ENCODE measurements around the gene FNDC5.

FNDC5 gene

GRCh38 chr1:32883338-32884031 lies 12.8 kb upstream of the FNDC5 start:
- no peak for DNase-seq

GRCh38 chr1:32881871-32882850 lies 11.4 kb upstream of the FNDC5 start:
- DNase-seq, result no peak

DNA sequence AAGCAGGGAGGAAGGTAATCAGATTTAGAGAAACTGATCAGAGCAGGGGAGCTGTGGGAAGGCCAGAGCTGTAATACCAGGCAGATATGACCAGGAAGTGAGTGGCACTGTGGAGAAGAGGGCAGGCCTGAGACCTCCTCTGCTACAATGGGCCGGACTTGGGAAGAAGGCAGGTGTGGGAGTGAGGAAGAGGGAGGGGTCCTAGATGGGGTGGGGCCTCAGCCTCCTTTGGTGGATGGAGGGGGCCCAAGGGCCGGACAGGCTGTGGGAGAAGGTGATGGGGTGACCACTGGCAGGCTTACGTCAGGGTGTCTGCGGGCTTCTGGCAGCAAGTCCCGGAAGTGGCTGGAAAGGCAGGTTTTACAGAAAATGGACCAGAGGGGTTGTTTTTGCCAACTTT lies 10.6 kb upstream of the FNDC5 start:
- no peak for DNase-seq

DNA sequence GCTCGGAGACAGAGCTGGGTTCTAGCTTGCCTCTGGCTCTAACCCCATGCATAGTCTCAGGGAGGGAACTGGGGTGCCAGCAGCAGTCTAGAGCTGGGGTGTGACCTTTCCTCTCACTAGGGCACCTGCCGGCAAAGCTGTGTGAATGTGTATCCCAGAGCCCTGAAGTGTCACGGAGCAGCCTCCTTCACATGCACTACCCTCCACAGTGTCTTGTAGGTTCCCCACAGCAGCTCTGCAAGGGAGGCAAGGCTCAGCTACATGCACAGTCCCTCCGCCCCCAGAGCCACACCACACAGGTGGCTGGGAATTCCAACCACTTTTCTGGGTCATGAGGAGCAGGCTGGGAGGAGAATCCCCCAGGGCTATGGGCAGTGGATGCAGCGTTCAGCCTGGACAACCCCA lies 7.9 kb upstream of the FNDC5 start:
- DNase-seq, result no peak

DNA sequence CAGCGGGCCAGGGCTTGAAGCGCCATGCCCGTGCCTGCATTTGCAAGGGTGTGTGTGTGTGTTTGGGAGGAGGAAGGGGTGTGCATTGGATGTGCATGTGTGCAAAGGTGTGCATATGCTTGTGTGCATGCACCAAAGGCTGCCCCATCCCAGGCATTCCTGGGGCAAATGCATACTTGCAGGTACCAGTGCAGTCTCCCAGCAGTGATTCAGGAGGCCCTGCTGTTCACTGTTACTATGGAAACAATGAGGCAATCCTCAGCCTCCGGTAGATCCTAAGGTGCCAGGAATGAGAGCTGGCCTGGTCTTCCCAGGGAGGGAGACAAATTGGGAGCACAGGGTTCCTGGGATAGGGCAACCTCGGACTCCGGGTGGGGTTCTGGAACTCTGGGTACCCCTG lies 7.5 kb upstream of the FNDC5 start:
- peak; percentile 69 for DNase-seq

DNA sequence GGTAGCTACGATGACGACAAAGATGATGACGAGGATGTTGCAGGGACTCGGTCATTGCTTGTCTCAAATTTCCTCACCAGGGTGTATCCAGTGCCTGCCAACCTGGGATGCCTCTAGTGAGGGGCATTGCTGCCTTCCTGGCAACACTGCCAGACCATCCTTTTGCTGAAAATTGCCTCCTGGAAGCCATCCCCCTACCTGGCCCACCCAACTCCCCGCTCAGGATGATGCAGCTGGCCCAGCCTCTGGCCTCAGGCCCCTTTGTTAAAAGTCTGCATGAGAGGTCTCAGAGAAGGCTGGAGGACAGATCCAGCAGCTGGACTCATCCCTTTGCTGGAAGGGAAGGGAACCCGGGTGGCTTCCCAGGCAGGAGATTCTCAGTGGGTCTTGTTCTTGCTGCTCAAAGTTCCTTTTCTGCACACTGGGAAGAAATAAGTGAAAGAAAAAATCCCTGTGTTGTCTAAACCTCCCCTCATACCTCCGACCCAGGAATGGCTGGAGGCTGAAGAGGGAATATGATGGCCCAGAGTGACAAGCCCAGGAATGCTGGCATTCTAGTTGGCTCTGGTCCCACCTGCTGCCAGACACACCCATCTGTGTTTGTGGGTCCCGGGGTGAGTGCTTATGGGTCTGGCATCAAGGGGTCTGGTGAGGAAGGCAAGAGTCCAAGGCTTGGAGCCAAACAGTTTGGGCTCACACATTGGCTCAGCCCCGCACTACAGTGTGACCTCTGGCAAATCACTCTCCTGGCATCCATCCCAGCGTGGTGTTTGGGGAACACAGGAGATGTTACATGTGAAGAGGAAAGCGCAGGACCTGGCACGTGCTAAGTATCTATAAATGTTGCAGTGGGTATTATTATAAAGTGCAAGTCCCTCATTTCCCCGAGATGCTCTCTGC lies 6.7 kb upstream of the FNDC5 start:
- no peak for DNase-seq

DNA sequence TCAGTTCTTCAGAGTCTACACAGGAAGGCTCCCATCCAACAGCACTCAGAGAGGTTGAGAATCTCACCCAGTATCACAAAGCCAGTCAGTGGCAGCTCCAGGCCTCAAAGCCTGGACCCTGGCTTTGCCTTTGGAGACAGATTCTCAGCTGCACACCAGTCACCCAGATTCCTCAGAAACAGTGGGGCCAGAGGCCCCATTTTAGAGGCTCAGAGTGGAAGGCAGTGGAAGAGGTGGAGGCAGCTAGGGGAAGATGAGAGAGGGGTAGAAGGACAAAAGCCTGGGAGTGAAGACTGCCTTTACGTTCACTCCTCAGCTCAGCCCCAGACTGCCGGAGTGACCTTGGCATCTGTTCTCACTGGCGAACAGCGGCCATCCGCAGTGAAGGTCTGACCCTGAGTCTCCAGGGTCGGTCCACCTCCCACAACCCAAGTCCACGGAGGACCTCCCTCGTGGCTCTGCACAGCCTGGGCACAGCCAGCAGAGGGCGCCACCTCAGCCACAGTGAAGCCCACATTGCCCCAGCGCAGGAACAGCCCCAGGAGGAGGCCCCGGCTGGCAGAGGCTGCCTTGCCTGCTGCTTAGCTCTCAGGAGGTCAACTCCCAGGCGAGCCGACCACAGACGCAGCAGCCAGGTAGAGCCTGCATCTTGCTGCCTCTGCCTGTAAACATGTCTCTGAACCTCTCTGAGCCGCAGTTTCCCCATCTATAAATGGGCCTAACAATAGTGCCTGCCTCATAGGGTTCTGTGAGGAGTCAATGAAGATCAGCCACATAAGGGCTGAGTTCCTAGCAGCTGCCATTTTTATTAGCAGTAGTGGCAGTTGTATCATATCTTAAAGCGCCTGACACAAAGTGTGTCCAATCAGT lies 5.9 kb upstream of the FNDC5 start:
- DNase-seq, result peak; percentile 78

DNA sequence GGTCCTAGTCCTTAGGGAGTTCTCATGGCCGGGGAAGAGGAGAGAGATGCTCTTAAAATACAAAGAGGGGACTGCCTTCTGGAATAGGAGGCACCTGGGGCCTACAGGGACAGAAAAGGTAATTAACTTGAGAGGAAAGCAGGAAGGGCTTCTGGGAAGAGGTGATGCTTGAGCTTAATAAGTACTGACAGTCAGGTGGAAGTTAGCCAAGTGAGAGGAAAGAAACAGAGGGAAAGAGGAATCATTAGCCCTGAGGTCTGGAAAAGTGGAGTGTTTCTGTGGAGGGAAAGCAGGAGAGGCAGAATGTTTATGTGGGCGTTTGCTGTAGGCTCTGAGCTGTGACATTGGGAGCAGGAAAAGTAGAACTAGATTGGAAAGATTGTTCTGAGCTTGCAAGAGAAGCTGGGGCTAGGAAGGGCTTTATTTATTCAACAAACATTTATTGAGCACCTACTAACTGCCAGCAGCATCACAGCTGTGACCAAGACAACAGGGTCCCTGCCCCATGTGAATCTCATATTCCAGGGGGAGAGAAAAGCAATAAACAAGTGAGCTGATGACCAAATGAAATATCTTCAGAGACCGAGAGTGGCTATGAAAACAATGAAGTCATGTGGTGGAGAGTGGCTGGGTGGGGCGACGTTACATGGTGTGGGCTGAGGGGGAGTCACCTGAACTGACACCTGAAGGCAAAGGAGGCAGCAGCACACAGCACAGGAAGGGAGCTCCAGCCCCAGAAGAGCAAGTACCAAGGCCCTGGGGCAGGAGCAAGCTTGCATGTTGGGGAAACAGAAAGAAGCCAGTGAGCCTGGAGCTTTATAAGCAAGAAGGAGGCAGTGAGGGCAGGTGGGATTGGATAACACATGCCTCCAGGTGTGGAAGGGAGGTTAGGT lies 4.4 kb upstream of the FNDC5 start:
- DNase-seq, result no peak

DNA sequence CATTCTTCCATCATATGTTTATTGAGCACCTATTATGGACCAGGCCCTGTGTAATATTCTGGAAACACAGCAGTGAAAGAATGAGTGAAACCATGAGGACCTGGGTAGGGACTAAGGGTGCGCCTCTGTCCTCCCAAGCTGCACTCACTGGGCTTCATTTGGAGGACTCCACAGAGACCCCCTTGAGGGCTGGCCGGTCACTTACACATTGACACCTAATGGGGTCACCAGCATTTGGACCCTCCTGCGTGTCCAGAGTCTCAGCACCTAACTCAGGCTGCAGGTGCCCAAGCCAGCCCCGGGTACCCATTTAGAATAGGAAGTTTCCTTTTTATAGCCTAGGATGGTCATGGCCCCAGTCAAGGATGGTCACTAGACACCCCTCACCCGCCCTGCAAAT lies 2.8 kb upstream of the FNDC5 start:
- DNase-seq, result no peak

GRCh38 chr1:32872192-32872460 lies 1.4 kb upstream of the FNDC5 start:
- DNase-seq, result peak; percentile 40

DNA sequence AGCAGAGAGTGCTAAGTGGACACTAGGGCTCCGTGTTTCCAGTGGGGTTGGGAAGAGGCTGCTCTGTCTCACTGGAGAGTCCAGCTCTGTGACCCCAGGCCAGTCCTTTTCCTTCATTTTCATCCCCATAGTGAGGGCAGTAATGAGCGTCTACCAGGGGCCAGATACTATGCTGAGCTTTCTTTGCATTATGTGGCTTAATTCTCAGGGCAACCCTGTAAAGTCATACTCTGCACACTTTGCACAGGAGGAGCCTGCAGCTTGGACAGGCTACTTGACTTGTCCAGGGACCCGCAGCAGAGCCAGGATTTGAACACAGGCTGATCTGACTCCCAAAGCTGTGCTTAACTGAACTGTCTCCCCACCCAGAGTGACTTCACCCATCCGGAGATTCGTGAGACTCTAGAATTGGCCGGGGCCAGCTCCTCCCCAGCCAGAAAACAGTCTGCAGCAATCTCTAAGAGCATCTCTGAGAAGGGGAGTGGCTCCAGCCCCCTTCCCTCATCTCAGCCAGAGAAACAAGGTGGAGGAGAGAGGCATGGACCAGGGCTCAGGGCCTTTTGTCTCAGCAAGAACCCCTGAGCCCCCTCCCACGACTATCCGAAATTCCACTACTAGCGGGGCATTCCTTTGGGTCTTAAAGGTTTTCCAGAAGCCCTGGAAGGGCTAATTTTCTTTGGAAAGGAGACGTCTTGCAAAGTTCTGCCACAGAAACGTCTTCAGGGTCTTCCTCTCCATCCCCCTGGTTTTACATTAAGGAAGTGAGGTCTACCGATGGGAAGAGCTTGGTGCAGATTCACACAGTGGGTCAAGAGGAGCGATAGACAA lies 866 bp upstream of the FNDC5 start:
- DNase-seq, result peak; percentile 52

GRCh38 chr1:32869923-32870614 lies 643 bp downstream of the FNDC5 start:
- no peak for DNase-seq

DNA sequence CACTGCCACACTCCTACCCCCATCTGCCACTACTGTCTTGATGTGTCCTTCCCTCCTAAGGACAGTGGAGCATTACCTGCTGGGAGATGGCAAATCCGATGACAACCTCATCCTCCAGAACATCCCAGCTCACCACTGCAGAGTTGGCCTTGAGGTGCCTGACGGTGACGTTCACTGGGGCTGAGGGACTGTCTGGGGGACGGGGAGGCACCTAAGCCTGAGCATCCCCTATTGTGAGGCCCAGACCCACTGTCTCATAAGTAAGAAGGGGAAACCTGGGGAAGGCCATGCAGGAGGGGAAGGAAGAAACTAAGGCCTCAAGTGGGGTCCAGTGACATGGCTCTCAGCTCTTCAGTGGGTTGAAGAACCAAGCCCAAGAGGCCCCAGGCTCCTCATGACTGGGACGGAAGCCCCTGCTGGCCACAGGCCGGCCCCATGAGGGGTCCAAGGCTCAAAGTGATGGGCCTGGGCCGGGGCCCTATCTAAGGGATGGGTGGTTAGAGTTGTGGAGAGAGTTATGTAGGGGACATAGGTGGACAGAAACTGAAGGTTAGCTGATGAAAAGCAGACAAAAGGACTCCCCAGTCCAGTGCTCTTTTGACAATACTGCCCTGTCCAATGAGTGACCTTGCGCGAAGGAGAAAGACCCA lies 1.8 kb downstream of the FNDC5 start:
- DNase-seq, result no peak

GRCh38 chr1:32868085-32868484 lies 2.6 kb downstream of the FNDC5 start:
- no peak for DNase-seq

- no peak for DNase-seq
Observed at GRCh38 chr1:32867671-32868070, 3.0 kb downstream of the FNDC5 start.

DNA sequence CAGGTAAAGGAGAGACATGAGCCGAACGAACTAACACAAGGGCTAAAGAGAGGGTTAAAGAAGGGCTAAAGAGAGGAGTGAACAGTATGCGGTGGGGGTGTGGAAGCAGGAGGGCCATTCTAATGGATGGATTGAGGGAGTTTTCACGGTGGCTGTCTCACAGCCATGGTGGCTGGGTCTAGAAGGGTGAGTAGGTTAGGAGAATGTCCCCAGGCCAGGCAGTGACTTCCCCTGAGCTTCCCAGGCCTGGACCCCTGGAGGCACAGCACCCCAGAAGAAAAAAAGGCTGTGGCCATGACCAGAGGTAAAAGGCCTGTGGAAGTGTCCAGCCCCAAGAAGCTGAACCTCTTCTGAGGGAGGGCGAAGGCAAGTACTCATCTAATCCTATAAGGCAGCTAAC lies 3.6 kb downstream of the FNDC5 start:
- DNase-seq, result no peak

- no peak for DNase-seq
Observed at GRCh38 chr1:32865639-32866405, 4.9 kb downstream of the FNDC5 start.

- no peak for DNase-seq
Observed at GRCh38 chr1:32864375-32865019, 6.2 kb downstream of the FNDC5 start.
